ENCODE results near the gene FUZ.

FUZ gene

GRCh38 chr19:49839713-49840112, 26.6 kb upstream of the FUZ start:
- Histone ChIP-seq H3K79me2 (ENCODE audit: insufficient read depth, low read length) (no peaks in the 10 kb centered on the region), H3F3A (ENCODE audit: insufficient read depth, low read length) (peaks cover 7% of the 10 kb centered on the region; the same call in 1 of the 2 replicates), H3K9ac (ENCODE audit: low read length) (no peak overlapping the region), H3K4me3 (ENCODE audit: low read depth, low read length, poor library complexity, severe bottlenecking) (no peak overlapping the region), H3K4me2 (ENCODE audit: low read length) (no peak overlapping the region), H3K4me1 (ENCODE audit: insufficient read depth, low read length, severe bottlenecking) (peaks cover 30% of the 10 kb centered on the region), H3K36me3 (ENCODE audit: insufficient read depth, low read length) (peaks cover 70% of the 10 kb centered on the region), H3K27me3 (ENCODE audit: insufficient read depth, low read length) (no peaks in the 10 kb centered on the region), H4K20me1 (ENCODE audit: insufficient read depth, low read length) (no peaks in the 10 kb centered on the region), H2AFZ (ENCODE audit: low read length) (no peak overlapping the region), H3K27ac (ENCODE audit: low read depth, low read length, poor library complexity, severe bottlenecking) (no peak overlapping the region), H3K9me2 (ENCODE audit: low read depth, low read length) (no peaks in the 10 kb centered on the region), H3K9me3 (ENCODE audit: low read length) (no peaks in the 10 kb centered on the region)
- TF ChIP-seq EZH2 (IDR thresholded peaks at IDR 0.05; ENCODE audit: borderline replicate concordance, low read length) (no peak), CTCF (IDR thresholded peaks at IDR 0.05; ENCODE audit: low read length) (no peak)

DNA sequence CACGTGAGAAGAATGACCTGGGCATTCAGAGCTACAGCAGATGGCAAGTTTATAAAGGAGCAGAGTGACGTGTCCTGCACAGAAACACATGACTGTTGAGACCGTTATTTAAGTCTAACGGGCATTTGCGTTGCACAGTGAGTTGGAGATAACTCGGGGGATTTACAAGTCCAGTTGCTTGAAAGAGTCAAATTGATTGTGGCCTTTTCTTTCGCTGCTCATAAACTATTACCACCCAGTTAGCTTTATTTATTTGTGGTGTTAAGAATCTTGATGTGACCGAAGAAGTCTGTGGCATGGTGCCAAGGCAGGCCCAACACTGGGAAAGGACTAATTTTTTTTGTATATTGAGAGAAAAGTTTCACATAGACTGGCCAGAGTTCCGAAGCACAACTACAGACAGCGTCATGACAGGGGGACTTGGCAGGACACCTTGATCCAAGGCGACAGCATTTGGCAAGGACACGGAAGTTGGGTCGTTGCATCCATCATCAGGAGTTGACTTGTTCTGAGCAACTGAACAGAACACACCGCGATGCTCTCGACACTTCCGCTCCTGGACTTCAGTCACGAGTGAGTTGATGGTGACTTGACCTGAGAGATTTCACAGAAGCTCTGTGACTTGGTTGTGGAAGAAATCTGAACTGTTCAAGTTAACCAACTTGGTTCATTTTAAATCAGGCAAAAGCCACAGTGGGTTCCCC, 25.9 kb upstream of the FUZ start:
- H3K4me3 ChIP-seq (ENCODE audit: low read depth, low read length, poor library complexity, severe bottlenecking) = no peak overlapping the region

DNA sequence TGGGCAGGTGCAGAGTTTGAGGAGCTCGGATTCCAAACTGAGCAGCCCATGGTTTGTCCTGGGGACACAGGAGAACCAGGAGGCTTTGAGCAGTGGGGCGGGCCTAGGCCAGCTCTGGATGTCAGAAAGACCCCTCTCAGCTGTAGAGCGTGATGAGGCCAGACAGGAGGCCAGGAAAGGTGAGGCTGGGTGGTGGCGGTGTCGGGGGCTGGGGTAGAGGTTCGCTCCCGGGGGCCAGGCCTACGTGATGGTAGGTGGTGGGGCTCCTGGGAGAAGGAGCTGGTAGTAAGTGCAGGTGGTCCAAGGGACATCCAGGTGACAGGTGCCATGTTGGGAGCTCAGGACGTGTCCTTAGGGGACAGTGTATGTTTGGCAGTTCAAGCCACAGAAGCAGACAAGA, 24.3 kb upstream of the FUZ start:
- Histone ChIP-seq H3K9me3 (ENCODE audit: low read length) (no peaks in the 10 kb centered on the region), H4K20me1 (ENCODE audit: insufficient read depth, low read length) (no peaks in the 10 kb centered on the region), H3F3A (ENCODE audit: insufficient read depth, low read length) (peaks cover 7% of the 10 kb centered on the region; the same call in 1 of the 2 replicates), H3K4me1 (ENCODE audit: insufficient read depth, low read length, severe bottlenecking) (peaks cover 7% of the 10 kb centered on the region), H3K79me2 (ENCODE audit: insufficient read depth, low read length) (no peaks in the 10 kb centered on the region), H3K36me3 (ENCODE audit: insufficient read depth, low read length) (peaks cover 93% of the 10 kb centered on the region), H3K27me3 (ENCODE audit: insufficient read depth, low read length) (no peaks in the 10 kb centered on the region), H3K27ac (ENCODE audit: low read depth, low read length, poor library complexity, severe bottlenecking) (no peak overlapping the region), H3K9ac (ENCODE audit: low read length) (no peak overlapping the region), H3K4me3 (ENCODE audit: low read depth, low read length, poor library complexity, severe bottlenecking) (no peak overlapping the region), H3K9me2 (ENCODE audit: low read depth, low read length) (no peaks in the 10 kb centered on the region), H2AFZ (ENCODE audit: low read length) (no peak overlapping the region), H3K4me2 (ENCODE audit: low read length) (no peak overlapping the region)
- no peak for TF ChIP-seq EZH2 (IDR thresholded peaks at IDR 0.05; ENCODE audit: borderline replicate concordance, low read length)
- TF ChIP-seq CTCF (IDR thresholded peaks at IDR 0.05; ENCODE audit: low read length) = no peak

More for the DNA sequence above, 25.9 kb upstream of the FUZ start:
- Histone ChIP-seq H3K4me1 (ENCODE audit: insufficient read depth, low read length, severe bottlenecking) (peaks cover 23% of the 10 kb centered on the region), H4K20me1 (ENCODE audit: insufficient read depth, low read length) (no peaks in the 10 kb centered on the region), H2AFZ (ENCODE audit: low read length) (no peak overlapping the region), H3K27me3 (ENCODE audit: insufficient read depth, low read length) (no peaks in the 10 kb centered on the region), H3K79me2 (ENCODE audit: insufficient read depth, low read length) (no peaks in the 10 kb centered on the region), H3K9me3 (ENCODE audit: low read length) (no peaks in the 10 kb centered on the region), H3K9ac (ENCODE audit: low read length) (no peak overlapping the region), H3K9me2 (ENCODE audit: low read depth, low read length) (no peaks in the 10 kb centered on the region), H3F3A (ENCODE audit: insufficient read depth, low read length) (peaks cover 7% of the 10 kb centered on the region; the same call in 1 of the 2 replicates), H3K4me2 (ENCODE audit: low read length) (no peak overlapping the region), H3K36me3 (ENCODE audit: insufficient read depth, low read length) (peaks cover 77% of the 10 kb centered on the region), H3K27ac (ENCODE audit: low read depth, low read length, poor library complexity, severe bottlenecking) (no peak overlapping the region)
- no peak for TF ChIP-seq CTCF (IDR thresholded peaks at IDR 0.05; ENCODE audit: low read length)
- no peak for TF ChIP-seq EZH2 (IDR thresholded peaks at IDR 0.05; ENCODE audit: borderline replicate concordance, low read length)

Measured in OCI-LY1 (cell line).